HCT116 (cell line): Measurements from ENCODE around the gene ESR1. TPM values are rescaled to one million over a fixed set of nuclear protein-coding genes. Genes with fewer than 3 reads are reported as not detected.

ENCODE experiments used
- ATAC-seq: fragments of 200-7000 bp; cut with Tn5 transposase; 2 replicates; pipeline ENCODE4 v1.9.1; 2020; ENCODE audit warnings: mild to moderate bottlenecking, moderate library complexity
- BruUV-seq: library from RNA; stranded (reverse); fragments of 400-500 nt; replicated peaks from 2 replicates; lab custom pipeline; 2021; lab: Mats Ljungman, UMichigan
- CTCF ChIA-PET: fragments of 300-600 bp; sonication (Branson Sonifier 250); formaldehyde crosslinking; loops from one replicate; lab custom pipeline; 2021; ENCODE audit warnings: antibody characterized with exemption; lab: Charles Lee
- POLR2A ChIA-PET: fragments of 300-600, 350-600 bp; sonication (Branson Sonifier 250); formaldehyde crosslinking; loops from one replicate; lab custom pipeline; 2021; ENCODE audit warnings: antibody characterized with exemption; lab: Charles Lee
- RAD21 ChIA-PET, 2 experiments: fragments of 300-600 bp; sonication (Branson Sonifier 250); formaldehyde crosslinking; loops; one replicate each; lab custom pipeline; 2023; ENCODE audit warnings: low total read pairs in 2 of 2; ENCODE audit not compliant: uncharacterized antibody in 2 of 2, unreplicated experiment in 2 of 2, low non-redundant PET in 1 of 2; lab: Charles Lee
- DNase-seq: peaks from one replicate; pipeline ENCODE4 v3.0.0-alpha.2; 2010; ENCODE audit warnings: low read depth, low spot score
- H2AFZ ChIP-seq: fragments of 200-600 bp; shearing (Covaris generic), sonication (generic); 2 replicates; pipeline ENCODE4 v1.6.1; 2017; ENCODE audit warnings: low read depth, mixed run types, mixed read lengths, antibody characterized with exemption, low read length; ENCODE audit not compliant: poor library complexity, severe bottlenecking
- H3K27ac ChIP-seq: 2 replicates; pipeline ENCODE4 v1.5.1; 2012; ENCODE audit warnings: low read depth, low read length
- H3K27me3 ChIP-seq: fragments of 200-600 bp; sonication (generic); 2 replicates; pipeline ENCODE4 v1.6.1; 2016; ENCODE audit warnings: mixed run types, low read length, mixed read lengths; ENCODE audit not compliant: insufficient read depth
- H3K36me3 ChIP-seq, 2 experiments: fragments of 200-500 bp in 1 of 2; fragments of 200-600 bp in 1 of 2; sonication (Bioruptor generic) in 1 of 2; sonication (generic) in 1 of 2; 2 replicates each; pipeline versions ENCODE4 v1.5.1 to v1.6.1; 2014 to 2016; ENCODE audit warnings: low read length in 2 of 2, inconsistent platforms in 1 of 2, mixed read lengths in 1 of 2, mixed run types in 1 of 2; ENCODE audit not compliant: insufficient read depth in 2 of 2, control insufficient read depth in 1 of 2
- H3K4me1 ChIP-seq, 2 experiments: fragments of 200-600 bp in 1 of 2; sonication (generic) in 1 of 2; 2 replicates each; pipeline versions ENCODE4 v1.5.1 to v1.6.1; 2012 to 2017; ENCODE audit warnings: low read length in 2 of 2, inconsistent platforms in 1 of 2, mild to moderate bottlenecking in 1 of 2, mixed read lengths in 1 of 2, mixed run types in 1 of 2, moderate library complexity in 1 of 2; ENCODE audit not compliant: insufficient read depth in 2 of 2, control insufficient read depth in 1 of 2
- H3K4me2 ChIP-seq: fragments of 200-600 bp; sonication (generic); 2 replicates; pipeline ENCODE4 v1.6.1; 2017; ENCODE audit warnings: mixed run types, low read length, mixed read lengths
- H3K4me3 ChIP-seq, 2 experiments: fragments of 200-600 bp in 1 of 2; sonication (generic) in 1 of 2; replicated peaks in 1 of 2; 2 replicates each; pipeline ENCODE4 v1.5.1; 2011 to 2016; ENCODE audit warnings: low read length in 2 of 2, control low read depth in 1 of 2, low read depth in 1 of 2, mild to moderate bottlenecking in 1 of 2, mixed read lengths in 1 of 2, mixed run types in 1 of 2
- H3K79me2 ChIP-seq: fragments of 200-600 bp; sonication (generic); 2 replicates; pipeline ENCODE4 v1.6.1; 2017; ENCODE audit warnings: mild to moderate bottlenecking, mixed run types, low read length, moderate library complexity, mixed read lengths; ENCODE audit not compliant: insufficient read depth
- H3K9ac ChIP-seq: fragments of 200-600 bp; sonication (generic); 2 replicates; pipeline ENCODE4 v1.6.1; 2016; ENCODE audit warnings: low read length, mixed read lengths
- H3K9me2 ChIP-seq: fragments of 200-600 bp; sonication (generic), shearing (Covaris generic); 2 replicates; pipeline ENCODE4 v1.6.1; 2017; ENCODE audit warnings: mixed run types, mild to moderate bottlenecking, moderate library complexity; ENCODE audit not compliant: insufficient read depth
- H3K9me3 ChIP-seq, 2 experiments: fragments of 200-500 bp in 1 of 2; fragments of 200-600 bp in 1 of 2; sonication (Bioruptor generic) in 1 of 2; sonication (generic) in 1 of 2; 2 replicates each; pipeline ENCODE4 v1.6.1; 2014 to 2017; ENCODE audit warnings: low read length in 2 of 2, mixed read lengths in 2 of 2, inconsistent platforms in 1 of 2, low read depth in 1 of 2, mild to moderate bottlenecking in 1 of 2, mixed run types in 1 of 2, moderate library complexity in 1 of 2; ENCODE audit not compliant: control insufficient read depth in 1 of 2, insufficient read depth in 1 of 2
- H4K20me1 ChIP-seq: fragments of 200-600 bp; sonication (generic), shearing (Covaris generic); 2 replicates; pipeline ENCODE4 v1.6.1; 2017; ENCODE audit warnings: mixed run types, mild to moderate bottlenecking, moderate library complexity; ENCODE audit not compliant: insufficient read depth
- CBX3 ChIP-seq: IDR thresholded peaks from 2 replicates; pipeline ENCODE4 v1.6.1; 2012; ENCODE audit warnings: low read depth
- CEBPB ChIP-seq: IDR thresholded peaks from 2 replicates; pipeline ENCODE4 v1.6.1; 2012; ENCODE audit warnings: low read depth
- TCF7L2 ChIP-seq: IDR thresholded peaks from 2 replicates; pipeline ENCODE4 v1.7.0; 2011; ENCODE audit warnings: borderline replicate concordance, inconsistent platforms; ENCODE audit not compliant: insufficient read depth, insufficient read length; ENCODE audit errors: extremely low read depth
- ZNF274 ChIP-seq: fragments of 200-500 bp; sonication (Bioruptor generic); IDR thresholded peaks from 2 replicates; pipeline ENCODE4 v1.6.1; 2014; ENCODE audit warnings: mild to moderate bottlenecking, low read depth, low read length, inconsistent platforms
- intact Hi-C: fragments of 100-400 bp; cut with micrococcal nuclease; formaldehyde crosslinking; loops from 2 replicates; pipeline ENCODE4 v1.10.0; 2022
- total RNA-seq: library from RNA; stranded (reverse); gene quantifications from one replicate; pipeline ENCODE4 v1.2.1, GENCODE V29; 2021; ENCODE audit not compliant: unreplicated experiment
- TF ChIP-seq, protein P1 (sequence below): IDR thresholded peaks from 2 replicates; pipeline ENCODE4 v1.6.1; 2012; ENCODE audit warnings: low read depth

The ESR1 gene
- total RNA-seq, 1 experiment from 2014 or later: 0.17 TPM

DNA sequence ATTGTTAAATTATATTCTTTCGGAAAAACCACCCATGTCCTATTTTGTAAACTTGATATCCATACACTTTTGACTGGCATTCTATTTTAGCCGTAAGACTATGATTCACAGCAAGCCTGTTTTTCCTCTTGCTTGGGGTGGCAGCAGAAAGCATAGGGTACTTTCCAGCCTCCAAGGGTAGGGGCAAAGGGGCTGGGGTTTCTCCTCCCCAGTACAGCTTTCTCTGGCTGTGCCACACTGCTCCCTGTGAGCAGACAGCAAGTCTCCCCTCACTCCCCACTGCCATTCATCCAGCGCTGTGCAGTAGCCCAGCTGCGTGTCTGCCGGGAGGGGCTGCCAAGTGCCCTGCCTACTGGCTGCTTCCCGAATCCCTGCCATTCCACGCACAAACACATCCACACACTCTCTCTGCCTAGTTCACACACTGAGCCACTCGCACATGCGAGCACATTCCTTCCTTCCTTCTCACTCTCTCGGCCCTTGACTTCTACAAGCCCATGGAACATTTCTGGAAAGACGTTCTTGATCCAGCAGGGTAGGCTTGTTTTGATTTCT is 2.1 kb upstream of the ESR1 start:
- H3K9me3 ChIP-seq: no peaks in the 10 kb centered on the region
- no peaks in the 10 kb centered on the region for H3K36me3 ChIP-seq
- TF ChIP-seq, protein P1, sequence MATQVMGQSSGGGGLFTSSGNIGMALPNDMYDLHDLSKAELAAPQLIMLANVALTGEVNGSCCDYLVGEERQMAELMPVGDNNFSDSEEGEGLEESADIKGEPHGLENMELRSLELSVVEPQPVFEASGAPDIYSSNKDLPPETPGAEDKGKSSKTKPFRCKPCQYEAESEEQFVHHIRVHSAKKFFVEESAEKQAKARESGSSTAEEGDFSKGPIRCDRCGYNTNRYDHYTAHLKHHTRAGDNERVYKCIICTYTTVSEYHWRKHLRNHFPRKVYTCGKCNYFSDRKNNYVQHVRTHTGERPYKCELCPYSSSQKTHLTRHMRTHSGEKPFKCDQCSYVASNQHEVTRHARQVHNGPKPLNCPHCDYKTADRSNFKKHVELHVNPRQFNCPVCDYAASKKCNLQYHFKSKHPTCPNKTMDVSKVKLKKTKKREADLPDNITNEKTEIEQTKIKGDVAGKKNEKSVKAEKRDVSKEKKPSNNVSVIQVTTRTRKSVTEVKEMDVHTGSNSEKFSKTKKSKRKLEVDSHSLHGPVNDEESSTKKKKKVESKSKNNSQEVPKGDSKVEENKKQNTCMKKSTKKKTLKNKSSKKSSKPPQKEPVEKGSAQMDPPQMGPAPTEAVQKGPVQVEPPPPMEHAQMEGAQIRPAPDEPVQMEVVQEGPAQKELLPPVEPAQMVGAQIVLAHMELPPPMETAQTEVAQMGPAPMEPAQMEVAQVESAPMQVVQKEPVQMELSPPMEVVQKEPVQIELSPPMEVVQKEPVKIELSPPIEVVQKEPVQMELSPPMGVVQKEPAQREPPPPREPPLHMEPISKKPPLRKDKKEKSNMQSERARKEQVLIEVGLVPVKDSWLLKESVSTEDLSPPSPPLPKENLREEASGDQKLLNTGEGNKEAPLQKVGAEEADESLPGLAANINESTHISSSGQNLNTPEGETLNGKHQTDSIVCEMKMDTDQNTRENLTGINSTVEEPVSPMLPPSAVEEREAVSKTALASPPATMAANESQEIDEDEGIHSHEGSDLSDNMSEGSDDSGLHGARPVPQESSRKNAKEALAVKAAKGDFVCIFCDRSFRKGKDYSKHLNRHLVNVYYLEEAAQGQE: no peak
- TF ChIP-seq ZNF274: no peak
- TF ChIP-seq CBX3: no peak
- TF ChIP-seq TCF7L2: no peak
- TF ChIP-seq CEBPB: no peak
- no peak overlapping the region for H3K9ac ChIP-seq
- RAD21 ChIA-PET: no interaction called here
- ATAC-seq (peak; percentile 58), DNase-seq (no peak)
- H3K4me2 ChIP-seq: peak overlapping the region; percentile 33
- CTCF ChIA-PET: no interaction called here
- H3K4me3 ChIP-seq: no peak overlapping the region
- peak overlapping the region; percentile 35 for H2AFZ ChIP-seq
- intact Hi-C loops: no loop called here
- H3K79me2 ChIP-seq: no peaks in the 10 kb centered on the region
- H4K20me1 ChIP-seq: no peaks in the 10 kb centered on the region
- no peaks in the 10 kb centered on the region for H3K4me1 ChIP-seq
- no peaks in the 10 kb centered on the region for H3K9me2 ChIP-seq
- no peak overlapping the region for H3K27ac ChIP-seq
- POLR2A ChIA-PET: no interaction called here
- peaks cover 18% of the 10 kb centered on the region for H3K27me3 ChIP-seq
- BruUV-seq: no TSS peak
